Measurements from ENCODE around the gene CES2. TPM values are rescaled to one million over a fixed set of nuclear protein-coding genes. Genes with fewer than 3 reads are reported as not detected.
"Not testable (repeated sequence)": the region's sequence is repeated elsewhere in the genome, so short reads cannot be mapped to it uniquely, and the experiment has no call there.

The CES2 gene
- total RNA-seq, 2 experiments from 2014 or later, result 59.3 to 62.6 TPM

DNA sequence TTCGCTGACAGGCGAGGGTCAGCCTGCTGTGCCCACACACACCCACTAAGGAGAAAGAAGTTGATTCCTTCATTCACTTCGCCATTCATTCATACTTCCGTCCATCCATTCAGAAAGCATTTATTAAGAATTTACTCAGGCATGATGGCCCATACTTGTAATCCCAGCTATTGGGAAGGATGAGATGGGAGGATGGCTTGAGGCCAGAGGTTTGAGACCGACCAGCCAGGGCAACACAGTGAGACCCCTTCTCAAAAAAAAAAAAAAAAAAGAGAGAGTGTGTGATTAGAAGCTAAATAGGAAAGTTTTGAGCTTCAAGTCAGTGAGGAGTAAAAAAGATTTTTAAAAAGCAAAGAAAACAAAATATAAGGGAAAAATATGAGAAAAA, 8.7 kb downstream of the CES2 start:
- peak overlapping the region; percentile 11 for H3K4me3 Mint-ChIP-seq
- Histone ChIP-seq H3K27me3 (ENCODE audit: control insufficient read depth in 1 of 2, insufficient read depth in 2 of 2, low read length in 2 of 2) (peaks cover 7 to 9% of the 10 kb centered on the region in 2 experiments), H3K4me1 (ENCODE audit: insufficient read depth, low read length) (peaks cover 20% of the 10 kb centered on the region), H3K4me3 (ENCODE audit: low read length) (no peak overlapping the region), H3K36me3 (ENCODE audit: insufficient read depth, low read length) (peaks cover 46% of the 10 kb centered on the region), H3K27ac (ENCODE audit: low read depth in 1 of 2, low read length in 2 of 2) (no peak overlapping the region), H3K9me3 (ENCODE audit: control insufficient read depth in 1 of 2, insufficient read depth in 1 of 2, low read length in 2 of 2) (peaks cover 0 to 7% of the 10 kb centered on the region in 2 experiments)
- DNase-seq (no peak), ATAC-seq (ENCODE audit: poor library complexity) (no peak)
- H3K27ac Mint-ChIP-seq, result no peak overlapping the region
- TF ChIP-seq, protein P1, sequence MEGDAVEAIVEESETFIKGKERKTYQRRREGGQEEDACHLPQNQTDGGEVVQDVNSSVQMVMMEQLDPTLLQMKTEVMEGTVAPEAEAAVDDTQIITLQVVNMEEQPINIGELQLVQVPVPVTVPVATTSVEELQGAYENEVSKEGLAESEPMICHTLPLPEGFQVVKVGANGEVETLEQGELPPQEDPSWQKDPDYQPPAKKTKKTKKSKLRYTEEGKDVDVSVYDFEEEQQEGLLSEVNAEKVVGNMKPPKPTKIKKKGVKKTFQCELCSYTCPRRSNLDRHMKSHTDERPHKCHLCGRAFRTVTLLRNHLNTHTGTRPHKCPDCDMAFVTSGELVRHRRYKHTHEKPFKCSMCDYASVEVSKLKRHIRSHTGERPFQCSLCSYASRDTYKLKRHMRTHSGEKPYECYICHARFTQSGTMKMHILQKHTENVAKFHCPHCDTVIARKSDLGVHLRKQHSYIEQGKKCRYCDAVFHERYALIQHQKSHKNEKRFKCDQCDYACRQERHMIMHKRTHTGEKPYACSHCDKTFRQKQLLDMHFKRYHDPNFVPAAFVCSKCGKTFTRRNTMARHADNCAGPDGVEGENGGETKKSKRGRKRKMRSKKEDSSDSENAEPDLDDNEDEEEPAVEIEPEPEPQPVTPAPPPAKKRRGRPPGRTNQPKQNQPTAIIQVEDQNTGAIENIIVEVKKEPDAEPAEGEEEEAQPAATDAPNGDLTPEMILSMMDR (IDR thresholded peaks at IDR 0.05), result no peak
- peaks cover 17% of the 10 kb centered on the region for H3K27me3 Mint-ChIP-seq
- peaks cover 16% of the 10 kb centered on the region for H3K4me1 Mint-ChIP-seq (ENCODE audit: low read depth)
- no peaks in the 10 kb centered on the region for H3K9me3 Mint-ChIP-seq
- ChIA-PET POLR2A (interaction anchor here (0.6 kb wide), 1 partner anchor 1380 kb away, joined by 3 read pairs; no protein-coding TSS in a partner anchor), CTCF (interaction anchor here (1.0 to 1.3 kb wide), 2 partner anchors 17 to 113 kb away, joined by 4 read pairs; partner anchors contain the start of genes CES3 and NAE1)
- intact Hi-C loops (cut with DNase I, micrococcal nuclease), result no loop called here
- peaks cover 50% of the 10 kb centered on the region for H3K36me3 Mint-ChIP-seq (ENCODE audit: low read depth)

DNA sequence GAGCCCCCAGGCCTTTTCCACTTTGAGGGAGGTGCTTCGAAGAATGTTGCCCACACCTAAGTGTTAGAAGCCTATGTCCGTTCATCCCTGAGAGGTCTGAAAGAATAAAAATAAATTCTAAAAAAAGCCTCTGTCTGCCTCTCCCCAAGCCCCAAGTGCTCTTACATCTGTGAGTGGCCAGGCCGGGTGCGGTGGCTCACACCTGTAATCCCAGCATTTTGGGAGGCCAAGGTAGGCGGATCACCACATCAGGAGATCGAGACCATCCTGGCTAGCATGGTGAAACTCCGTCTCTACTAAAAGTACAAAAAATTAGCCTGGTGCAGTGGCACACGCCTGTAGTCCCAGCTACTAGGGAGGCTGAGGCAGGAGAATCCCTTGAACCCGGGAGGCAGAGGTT, 9.7 kb downstream of the CES2 start:
- ATAC-seq (ENCODE audit: poor library complexity); H3K9me3 ChIP-seq (ENCODE audit: control insufficient read depth in 1 of 2, insufficient read depth in 1 of 2, low read length in 2 of 2); intact Hi-C loops (cut with DNase I, micrococcal nuclease); POLR2A ChIA-PET; H3K4me3 Mint-ChIP-seq; H3K27ac Mint-ChIP-seq; DNase-seq; H3K4me3 ChIP-seq (ENCODE audit: low read length); H3K27ac ChIP-seq (ENCODE audit: low read depth in 1 of 2, low read length in 2 of 2); H3K9me3 Mint-ChIP-seq: not testable (repeated sequence)
- H3K36me3 Mint-ChIP-seq (ENCODE audit: low read depth), result peaks cover 41% of the 10 kb centered on the region
- peaks cover 26% of the 10 kb centered on the region for H3K27me3 Mint-ChIP-seq
- CTCF ChIA-PET, result interaction anchor here (1.3 kb wide), 1 partner anchor 114 kb away, joined by 4 read pairs; the partner anchor contains the start of gene NAE1
- H3K4me1 Mint-ChIP-seq (ENCODE audit: low read depth), result peaks cover 16% of the 10 kb centered on the region
- Histone ChIP-seq H3K4me1 (ENCODE audit: insufficient read depth, low read length) (peaks cover 24% of the 10 kb centered on the region), H3K36me3 (ENCODE audit: insufficient read depth, low read length) (peaks cover 39% of the 10 kb centered on the region), H3K27me3 (ENCODE audit: control insufficient read depth in 1 of 2, insufficient read depth in 2 of 2, low read length in 2 of 2) (peaks cover 14 to 15% of the 10 kb centered on the region in 2 experiments)

DNA sequence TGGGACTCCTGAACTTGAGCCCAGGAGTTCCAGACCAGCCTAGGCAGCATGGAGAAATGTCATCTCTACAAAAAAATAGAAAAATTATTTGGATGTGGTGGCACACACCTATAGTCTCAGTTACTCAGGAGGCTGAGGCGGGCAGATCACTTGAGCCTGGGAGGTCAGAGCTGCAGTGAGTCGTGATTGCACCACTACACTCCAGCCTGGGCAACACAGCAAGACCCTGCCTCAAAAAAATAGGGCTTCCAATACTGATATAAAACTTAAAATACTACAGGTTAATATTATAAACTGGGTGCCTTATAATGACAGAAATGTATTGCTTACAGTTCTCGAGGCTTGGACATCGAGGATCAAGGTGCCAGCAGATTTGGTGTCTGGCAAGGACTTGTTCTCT, 10.6 kb downstream of the CES2 start:
- Mint-ChIP-seq H3K36me3 (ENCODE audit: low read depth) (peaks cover 32% of the 10 kb centered on the region), H3K9me3 (no peaks in the 10 kb centered on the region), H3K4me1 (ENCODE audit: low read depth) (peaks cover 20% of the 10 kb centered on the region), H3K27ac (no peak overlapping the region), H3K4me3 (no peak overlapping the region), H3K27me3 (peaks cover 34% of the 10 kb centered on the region)
- CTCF ChIA-PET, result no interaction called here
- H3K9me3 ChIP-seq (ENCODE audit: control insufficient read depth in 1 of 2, insufficient read depth in 1 of 2, low read length in 2 of 2), result peaks cover 0 to 8% of the 10 kb centered on the region in 2 experiments
- peaks cover 29% of the 10 kb centered on the region for H3K36me3 ChIP-seq (ENCODE audit: insufficient read depth, low read length)
- H3K27ac ChIP-seq (ENCODE audit: low read depth in 1 of 2, low read length in 2 of 2), result no peak overlapping the region
- H3K27me3 ChIP-seq (ENCODE audit: control insufficient read depth in 1 of 2, insufficient read depth in 2 of 2, low read length in 2 of 2), result peaks cover 19% of the 10 kb centered on the region in 2 experiments
- H3K4me1 ChIP-seq (ENCODE audit: insufficient read depth, low read length), result peaks cover 24% of the 10 kb centered on the region
- TF ChIP-seq, protein P1 (IDR thresholded peaks at IDR 0.05), result no peak
- H3K4me3 ChIP-seq (ENCODE audit: low read length), result no peak overlapping the region
- ATAC-seq (ENCODE audit: poor library complexity) (no peak), DNase-seq (no peak)
- intact Hi-C loops (cut with DNase I, micrococcal nuclease), result loop anchor here in 1 of 2 experiments (2.0 kb wide), 1 partner anchor 239 kb away; no protein-coding TSS in a partner anchor
- POLR2A ChIA-PET, result no interaction called here

DNA sequence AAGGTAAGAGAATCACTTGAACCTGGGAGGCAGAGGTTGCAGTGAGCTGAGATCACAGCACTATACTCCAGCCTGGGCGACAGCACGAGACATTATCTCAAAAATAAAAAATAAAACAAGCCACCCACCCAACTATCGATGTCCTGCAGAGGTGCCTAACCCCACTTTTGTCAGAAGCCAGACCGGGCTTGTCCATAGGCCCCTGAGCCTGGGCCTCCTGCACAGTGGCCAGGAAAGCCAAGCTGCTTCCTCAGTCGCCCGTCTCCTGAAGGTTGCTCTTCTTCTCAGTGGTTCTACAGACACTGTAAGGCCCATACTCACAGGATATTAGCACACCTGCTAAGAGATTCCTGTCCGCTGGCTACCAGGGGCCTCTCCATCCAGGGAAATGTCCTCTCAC, 11.2 kb downstream of the CES2 start:
- H3K9me3 ChIP-seq (ENCODE audit: control insufficient read depth in 1 of 2, insufficient read depth in 1 of 2, low read length in 2 of 2), result peaks cover 0 to 8% of the 10 kb centered on the region in 2 experiments
- no peak overlapping the region for H3K27ac ChIP-seq (ENCODE audit: low read depth in 1 of 2, low read length in 2 of 2)
- ATAC-seq (ENCODE audit: poor library complexity) (no peak), DNase-seq (no peak)
- Mint-ChIP-seq H3K27me3 (peaks cover 40% of the 10 kb centered on the region), H3K36me3 (ENCODE audit: low read depth) (peaks cover 26% of the 10 kb centered on the region), H3K27ac (no peak overlapping the region), H3K4me1 (ENCODE audit: low read depth) (peaks cover 20% of the 10 kb centered on the region), H3K4me3 (no peak overlapping the region), H3K9me3 (no peaks in the 10 kb centered on the region)
- H3K36me3 ChIP-seq (ENCODE audit: insufficient read depth, low read length), result peaks cover 23% of the 10 kb centered on the region
- no peak overlapping the region for H3K4me3 ChIP-seq (ENCODE audit: low read length)
- intact Hi-C loops (cut with DNase I, micrococcal nuclease), result loop anchor here in 1 of 2 experiments (2.0 kb wide), 1 partner anchor 238 kb away; no protein-coding TSS in a partner anchor
- peaks cover 19 to 22% of the 10 kb centered on the region in 2 experiments for H3K27me3 ChIP-seq (ENCODE audit: control insufficient read depth in 1 of 2, insufficient read depth in 2 of 2, low read length in 2 of 2)
- TF ChIP-seq, protein P1 (IDR thresholded peaks at IDR 0.05), result no peak
- H3K4me1 ChIP-seq (ENCODE audit: insufficient read depth, low read length), result peaks cover 24% of the 10 kb centered on the region
- ChIA-PET POLR2A (no interaction called here), CTCF (interaction anchor here (0.9 to 1.2 kb wide), 2 partner anchors 12 to 14 kb away, joined by 3 to 4 read pairs; no protein-coding TSS in a partner anchor)
